Measurements from ENCODE around the gene SLC2A1. TPM values are rescaled to one million over a fixed set of nuclear protein-coding genes. Genes with fewer than 3 reads are reported as not detected.

Gene SLC2A1
- total RNA-seq, 1 experiment from 2014 or later, result 245 TPM

GRCh38 chr1:42940851-42941639 lies 17.6 kb downstream of the SLC2A1 start:
- intact Hi-C loops (cut with micrococcal nuclease), result loop anchor here (1.0 kb wide), 1 partner anchor 17 kb away; the partner anchor contains the start of gene SLC2A1
- CTCF ChIA-PET, result interaction anchor here (1.1 to 1.3 kb wide), 2 partner anchors 18 to 133 kb away, joined by 4 to 13 read pairs; no protein-coding TSS in a partner anchor
- peaks cover 100% of the 10 kb centered on the region for H3K4me1 ChIP-seq (ENCODE audit: insufficient read depth, low read length)
- H4K20me1 ChIP-seq (ENCODE audit: low read length), result no peaks in the 10 kb centered on the region
- TF ChIP-seq CTCF (conservative IDR thresholded peaks at IDR 0.05; ENCODE audit: low read depth, low read length) (no peak), EZH2 (IDR thresholded peaks at IDR 0.05; ENCODE audit: low read length, unreplicated experiment) (no peak), EZH2phosphoT487 (IDR thresholded peaks at IDR 0.05; ENCODE audit: borderline replicate concordance, low read length) (no peak)
- peak overlapping the region; percentile 99 for H3K27ac ChIP-seq (ENCODE audit: low read length)
- peaks cover 41% of the 10 kb centered on the region for H3K36me3 ChIP-seq (ENCODE audit: low read depth, low read length)
- no TSS peak for BruUV-seq (replicated peaks)
- H3K9me3 ChIP-seq (ENCODE audit: low read length), result no peaks in the 10 kb centered on the region
- DNase-seq (peak; percentile 99), ATAC-seq (peak; percentile 38)
- no peak overlapping the region for H2AFZ ChIP-seq (ENCODE audit: low read length)
- H3K4me2 ChIP-seq (ENCODE audit: low read length), result peak overlapping the region; percentile 66
- peaks cover 19% of the 10 kb centered on the region for H3F3A ChIP-seq (ENCODE audit: low read length, unreplicated experiment)
- no peaks in the 10 kb centered on the region for H3K9me2 ChIP-seq (replicated peaks; ENCODE audit: low read length)
- POLR2A ChIA-PET (ENCODE audit: unreplicated experiment), result no interaction called here
- H3K79me2 ChIP-seq (ENCODE audit: low read length), result peaks cover 55% of the 10 kb centered on the region
- peak overlapping the region; percentile 13; the same call in 1 of the 2 replicates for H3K4me3 ChIP-seq (ENCODE audit: low read length)
- peak overlapping the region; percentile 83 for H3K9ac ChIP-seq (ENCODE audit: low read length)
- H3K27me3 ChIP-seq (ENCODE audit: low read length), result no peaks in the 10 kb centered on the region

- Histone ChIP-seq H3K27ac (ENCODE audit: low read length) (peak overlapping the region; percentile 99), H3K9me3 (ENCODE audit: low read length) (no peaks in the 10 kb centered on the region), H3F3A (ENCODE audit: low read length, unreplicated experiment) (peaks cover 18% of the 10 kb centered on the region), H3K4me1 (ENCODE audit: insufficient read depth, low read length) (peaks cover 96% of the 10 kb centered on the region), H3K4me3 (ENCODE audit: low read length) (no peak overlapping the region), H3K9ac (ENCODE audit: low read length) (peak overlapping the region; percentile 65), H3K9me2 (replicated peaks; ENCODE audit: low read length) (no peaks in the 10 kb centered on the region), H4K20me1 (ENCODE audit: low read length) (no peaks in the 10 kb centered on the region), H3K36me3 (ENCODE audit: low read depth, low read length) (peaks cover 61% of the 10 kb centered on the region), H3K4me2 (ENCODE audit: low read length) (peak overlapping the region; percentile 55), H3K79me2 (ENCODE audit: low read length) (peaks cover 55% of the 10 kb centered on the region), H2AFZ (ENCODE audit: low read length) (no peak overlapping the region), H3K27me3 (ENCODE audit: low read length) (no peaks in the 10 kb centered on the region)
- POLR2A ChIA-PET (ENCODE audit: unreplicated experiment), result interaction anchor here (1.3 kb wide), 1 partner anchor 135 kb away, joined by 4 read pairs; no protein-coding TSS in a partner anchor
- TF ChIP-seq EZH2phosphoT487 (IDR thresholded peaks at IDR 0.05; ENCODE audit: borderline replicate concordance, low read length), result no peak
- TF ChIP-seq EZH2 (IDR thresholded peaks at IDR 0.05; ENCODE audit: low read length, unreplicated experiment), result no peak
- TF ChIP-seq CTCF (conservative IDR thresholded peaks at IDR 0.05; ENCODE audit: low read depth, low read length), result no peak
- no peak for DNase-seq
- no peak for ATAC-seq
- intact Hi-C loops (cut with micrococcal nuclease), result loop anchor here (2.0 kb wide), 1 partner anchor 14 kb away; no protein-coding TSS in a partner anchor
- CTCF ChIA-PET, result no interaction called here
- BruUV-seq (replicated peaks), result no TSS peak
Observed at GRCh38 chr1:42938645-42939615, 19.7 kb downstream of the SLC2A1 start.
